Left lung (tissue), 10 donors: Measurements from ENCODE around the gene GALNT17. TPM values are rescaled to one million over a fixed set of nuclear protein-coding genes. Genes with fewer than 3 reads are reported as not detected.

ENCODE experiments used
- ATAC-seq: fragments of 200-7000 bp; cut with Tn5 transposase; one replicate; pipeline ENCODE4 v1.9.1; 2020; ENCODE audit warnings: moderate library complexity
- DNase-seq, 4 donors: peaks; one replicate each; pipeline ENCODE4 v3.0.0-alpha.2; 2013 to 2020
- H3K27ac ChIP-seq, 2 donors: fragments of 200-600 bp; sonication (generic) in 1 of 2; one replicate each; pipeline versions ENCODE4 v1.5.0 to v1.8.0; 2020 to 2021
- H3K27me3 ChIP-seq, 2 donors: fragments of 200-600 bp; sonication (generic) in 1 of 2; one replicate each; pipeline versions ENCODE4 v1.5.0 to v1.8.0; 2020 to 2021
- H3K36me3 ChIP-seq, 2 donors: fragments of 200-600 bp; sonication (generic) in 1 of 2; one replicate each; pipeline versions ENCODE4 v1.5.0 to v1.8.0; 2020 to 2021
- H3K4me1 ChIP-seq, 2 donors: fragments of 200-600 bp; one replicate each; pipeline ENCODE4 v1.8.0; 2021
- H3K4me3 ChIP-seq, 2 donors: fragments of 200-600 bp; sonication (generic) in 1 of 2; one replicate each; pipeline versions ENCODE4 v1.5.0 to v1.8.0; 2020 to 2021; ENCODE audit warnings: mild to moderate bottlenecking in 1 of 2
- H3K9me3 ChIP-seq, 2 donors: fragments of 200-600 bp; sonication (generic) in 1 of 2; one replicate each; pipeline versions ENCODE4 v1.5.0 to v1.8.0; 2020 to 2021
- CTCF ChIP-seq, 2 donors: fragments of 200-600 bp; sonication (generic) in 1 of 2; IDR thresholded peaks; one replicate each; pipeline versions ENCODE4 v1.5.0 to v1.8.0; 2021; ENCODE audit warnings: antibody characterized with exemption in 2 of 2
- intact Hi-C, 2 donors: fragments of 100-400 bp; cut with DNase I; formaldehyde crosslinking; loops; one replicate each; pipeline versions ENCODE4 v1.11.2 to v1.14.2; 2022
- polyA plus RNA-seq, 6 donors: library from polyadenylated mRNA; unstranded; fragments of 120-200 nt; gene quantifications; one replicate each; pipeline ENCODE4 v1.2.1, GENCODE V29; 2013; ENCODE audit not compliant: insufficient read length in 6 of 6
- total RNA-seq, 2 donors: library from RNA; stranded (reverse); fragmentation: NEBNext Ultra II Directional; extraction: Animal tissue kit (Norgen Biotek cat#: 25700); gene quantifications; one replicate each; pipeline ENCODE4 v1.2.1, GENCODE V29; 2021
- donor health status: DM: no; HTN: yes; CAD: no.
- donor health status: DM: no; HTN: no; CAD: no.

GALNT17 gene
- total and polyA plus RNA-seq, 8 donors = 2.4 to 19.1 (median 9.7) TPM

- DNase-seq (no peak), ATAC-seq (peak; percentile 63)
- Histone ChIP-seq H3K9me3 (no peaks in the 10 kb centered on the region), H3K4me1 (peaks cover 0 to 6% of the 10 kb centered on the region in 2 donors), H3K27ac (no peak overlapping the region), H3K36me3 (no peaks in the 10 kb centered on the region), H3K4me3 (no peak overlapping the region), H3K27me3 (no peaks in the 10 kb centered on the region)
- intact Hi-C loops = no loop called here
- no peak for TF ChIP-seq CTCF (IDR thresholded peaks at IDR 0.05)
Measured at GRCh38 chr7:71303566-71303965, 171.6 kb downstream of the GALNT17 start.

GRCh38 chr7:71308096-71308495, 176.2 kb downstream of the GALNT17 start:
- intact Hi-C loops = no loop called here
- peaks cover 0 to 6% of the 10 kb centered on the region in 2 donors for H3K4me1 ChIP-seq
- DNase-seq (no peak), ATAC-seq (peak; percentile 19)
- no peaks in the 10 kb centered on the region for H3K27me3 ChIP-seq
- no peak overlapping the region for H3K27ac ChIP-seq
- no peaks in the 10 kb centered on the region for H3K9me3 ChIP-seq
- no peak overlapping the region for H3K4me3 ChIP-seq
- TF ChIP-seq CTCF (IDR thresholded peaks at IDR 0.05) = no peak
- H3K36me3 ChIP-seq = no peaks in the 10 kb centered on the region

- TF ChIP-seq CTCF (IDR thresholded peaks at IDR 0.05) = no peak
- H3K27ac ChIP-seq = no peak overlapping the region
- intact Hi-C loops = no loop called here
- H3K9me3 ChIP-seq = peaks cover 0 to 4% of the 10 kb centered on the region in 2 donors
- no peaks in the 10 kb centered on the region for H3K27me3 ChIP-seq
- H3K36me3 ChIP-seq = no peaks in the 10 kb centered on the region
- H3K4me1 ChIP-seq = peaks cover 0 to 3% of the 10 kb centered on the region in 2 donors
- DNase-seq = no peak
- H3K4me3 ChIP-seq = no peak overlapping the region
- no peak for ATAC-seq
Measured at GRCh38 chr7:71311576-71311975, 179.6 kb downstream of the GALNT17 start.

- peaks cover 0 to 4% of the 10 kb centered on the region in 2 donors for H3K9me3 ChIP-seq
- ATAC-seq = no peak
- H3K4me3 ChIP-seq = no peak overlapping the region
- H3K36me3 ChIP-seq = no peaks in the 10 kb centered on the region
- intact Hi-C loops = no loop called here
- H3K27ac ChIP-seq = no peak overlapping the region
- no peak for DNase-seq
- H3K4me1 ChIP-seq = peaks cover 0 to 3% of the 10 kb centered on the region in 2 donors
- H3K27me3 ChIP-seq = no peaks in the 10 kb centered on the region
- TF ChIP-seq CTCF (IDR thresholded peaks at IDR 0.05) = no peak
Measured at GRCh38 chr7:71312755-71313490, 181.0 kb downstream of the GALNT17 start.

- no peak for DNase-seq
- ATAC-seq = no peak
- Histone ChIP-seq H3K4me1 (no peaks in the 10 kb centered on the region), H3K36me3 (no peaks in the 10 kb centered on the region), H3K4me3 (no peak overlapping the region), H3K27ac (no peak overlapping the region), H3K27me3 (no peaks in the 10 kb centered on the region), H3K9me3 (peaks cover 0 to 4% of the 10 kb centered on the region in 2 donors)
- TF ChIP-seq CTCF (IDR thresholded peaks at IDR 0.05) = no peak
- intact Hi-C loops = no loop called here
Measured at GRCh38 chr7:71313553-71313952, 181.6 kb downstream of the GALNT17 start.
